K562 (cell line): ENCODE results near the gene LTBR. TPM values are rescaled to one million over a fixed set of nuclear protein-coding genes. Genes with fewer than 3 reads are reported as not detected.

Source experiments
- ATAC-seq: fragments of 200-7000 bp; cut with Tn5 transposase; 3 replicates; pipeline ENCODE4 v1.9.1; 2020; ENCODE audit warnings: moderate library complexity
- BruUV-seq: library from RNA; stranded (reverse); fragments of 400-500 nt; replicated peaks from 2 replicates; lab custom pipeline; 2021; lab: Mats Ljungman, UMichigan
- CTCF ChIA-PET: fragments of 300-600 bp; formaldehyde crosslinking; extraction: SDS; loops from one replicate; lab custom pipeline; 2021; ENCODE audit warnings: low intra/inter-chr PET ratio; lab: Yijun Ruan, JAX
- POLR2A ChIA-PET: fragments of 300-600, 350-650 bp; sonication (Branson Sonifier 250); formaldehyde crosslinking; extraction: SDS; loops from one replicate; lab custom pipeline; 2021; ENCODE audit warnings: antibody characterized with exemption, inconsistent platforms; lab: Yijun Ruan, JAX
- DNase-seq, 4 experiments: peaks; one replicate each; pipeline versions ENCODE4 v3.0.0 to v3.0.0-alpha.2; 2011 to 2018; ENCODE audit warnings: low spot score in 3 of 4, mixed read lengths in 3 of 4; ENCODE audit errors: extremely low read depth in 1 of 4
- FAIRE-seq: peaks from 2 replicates; lab custom pipeline; 2011; peaks lifted over from hg19 to GRCh38; lab: Jason Lieb, UNC
- H2AFZ ChIP-seq: 2 replicates; pipeline ENCODE4 v1.6.0; 2011; ENCODE audit warnings: low read depth, low read length, control low read depth, inconsistent platforms
- H3K27ac ChIP-seq: fragments of 200-600 bp; 3 replicates; pipeline ENCODE4 v1.8.0; 2011; ENCODE audit warnings: low read depth, mild to moderate bottlenecking, control low read depth, inconsistent platforms, low read length, moderate library complexity, mixed read lengths; ENCODE audit errors: extremely low read depth
- H3K27me3 ChIP-seq, 2 experiments: fragments of 300-600 bp in 1 of 2; 2 replicates in 1 of 2; 3 replicates in 1 of 2; pipeline versions ENCODE4 v1.6.0 to v1.8.0; 2011; ENCODE audit warnings: inconsistent platforms in 2 of 2, low read length in 2 of 2, mild to moderate bottlenecking in 1 of 2, mixed read lengths in 1 of 2, moderate library complexity in 1 of 2; ENCODE audit not compliant: control insufficient read depth in 2 of 2, insufficient read depth in 2 of 2
- H3K36me3 ChIP-seq: fragments of 300-600 bp; 3 replicates; pipeline ENCODE4 v1.8.0; 2011; ENCODE audit warnings: mild to moderate bottlenecking, low read length, inconsistent platforms; ENCODE audit not compliant: control insufficient read depth, insufficient read depth
- H3K4me1 ChIP-seq, 2 experiments: fragments of 200-600 bp in 1 of 2; replicated peaks in 1 of 2; 2 replicates in 1 of 2; 3 replicates in 1 of 2; pipeline versions ENCODE4 v1.5.1 to v1.8.0; 2011; ENCODE audit warnings: inconsistent platforms in 2 of 2, low read length in 2 of 2, mild to moderate bottlenecking in 1 of 2, mixed read lengths in 1 of 2, moderate library complexity in 1 of 2; ENCODE audit not compliant: control insufficient read depth in 2 of 2, insufficient read depth in 2 of 2
- H3K4me2 ChIP-seq: 2 replicates; pipeline ENCODE4 v1.6.1; 2011; ENCODE audit warnings: low read length, control low read depth, inconsistent platforms, mixed read lengths; ENCODE audit not compliant: insufficient read depth
- H3K4me3 ChIP-seq: fragments of 200-600 bp; sonication (generic), shearing (Covaris generic); 2 replicates; pipeline ENCODE4 v1.5.1; 2016; ENCODE audit warnings: control low read depth, inconsistent platforms
- H3K79me2 ChIP-seq: fragments of 200-600 bp; 3 replicates; pipeline ENCODE4 v1.8.0; 2011; ENCODE audit warnings: low read length, inconsistent platforms; ENCODE audit not compliant: control insufficient read depth, insufficient read depth
- H3K9ac ChIP-seq, 2 experiments: 2 replicates each; pipeline versions ENCODE4 v1.6.0 to v1.6.1; 2011; ENCODE audit warnings: low read depth in 2 of 2, low read length in 2 of 2, control low read depth in 1 of 2, inconsistent platforms in 1 of 2, mild to moderate bottlenecking in 1 of 2, mixed read lengths in 1 of 2; ENCODE audit not compliant: insufficient read depth in 1 of 2
- H3K9me1 ChIP-seq: one replicate; pipeline ENCODE4 v1.6.0; 2011; ENCODE audit warnings: inconsistent platforms, mild to moderate bottlenecking, low read length, moderate library complexity; ENCODE audit not compliant: control insufficient read depth, insufficient read depth
- H3K9me3 ChIP-seq: replicated peaks from 2 replicates; pipeline ENCODE4 v1.5.1; 2011; ENCODE audit warnings: low read depth, low read length, inconsistent platforms; ENCODE audit not compliant: control insufficient read depth, insufficient read depth
- H4K20me1 ChIP-seq: replicated peaks from 2 replicates; pipeline ENCODE4 v1.6.1; 2011; ENCODE audit warnings: low read length, inconsistent platforms, mixed read lengths; ENCODE audit not compliant: control insufficient read depth, insufficient read depth
- EP300 ChIP-seq: IDR thresholded peaks from 2 replicates; pipeline ENCODE4 v1.6.1; 2012; ENCODE audit warnings: low read length, improper control_type of control experiment
- PYGO2 ChIP-seq: fragments of 450-650 bp; IDR thresholded peaks from 2 replicates; pipeline ENCODE4 v1.6.1; 2016; ENCODE audit warnings: mild to moderate bottlenecking, missing genetic modification characterization, moderate library complexity, missing compliant biosample characterization
- RAD21 ChIP-seq, 2 experiments: fragments of 250-450 bp in 1 of 2; fragments of 450-650 bp in 1 of 2; sonication (Bioruptor Pico) in 1 of 2; formaldehyde crosslinking in 1 of 2; IDR thresholded peaks in 1 of 2; conservative IDR thresholded peaks in 1 of 2; 2 replicates each; pipeline versions ENCODE4 v1.4.0 to v1.8.0; 2020 to 2022; ENCODE audit warnings: mild to moderate bottlenecking in 2 of 2, moderate library complexity in 1 of 2
- RCOR1 ChIP-seq, 2 experiments: IDR thresholded peaks; 2 replicates each; pipeline ENCODE4 v1.6.1; 2012; ENCODE audit warnings: low read depth in 2 of 2, low read length in 2 of 2, borderline replicate concordance in 1 of 2, improper control_type of control experiment in 1 of 2
- RFX7 ChIP-seq: fragments of 250-450 bp; sonication (Bioruptor Pico); IDR thresholded peaks from 2 replicates; pipeline ENCODE4 v1.5.1; 2021; ENCODE audit warnings: mild to moderate bottlenecking
- TARDBP ChIP-seq: fragments of 450-650 bp; IDR thresholded peaks from 2 replicates; pipeline ENCODE4 v1.6.1; 2016
- ZFP36 ChIP-seq: fragments of 150-350 bp; IDR thresholded peaks from 2 replicates; pipeline ENCODE4 v1.6.1; 2018; ENCODE audit warnings: low read length, low read depth; ENCODE audit not compliant: partially characterized antibody
- WGBS: fragments of 100-300 bp; shearing (Covaris generic); methylation state at CpG from one replicate; pipeline ENCODE4 v1.1.6; 2016; ENCODE audit warnings: low coverage, mixed read lengths; ENCODE audit not compliant: insufficient coverage; ENCODE audit errors: missing lambda C conversion rate; 5-methylcytosine and 5-hydroxymethylcytosine counted together
- in situ Hi-C: fragments of 300-500 bp; cut with MboI; formaldehyde crosslinking; loops from 4 replicates; pipeline ENCODE4 v1.15.0; 2018; ENCODE audit warnings: inconsistent platforms, mixed read lengths
- intact Hi-C: fragments of 100-400 bp; cut with micrococcal nuclease; formaldehyde crosslinking; loops from 2 replicates; pipeline ENCODE4 v1.14.2; 2022
- polyA plus RNA-seq, 8 experiments: library from polyadenylated mRNA; depleted of rRNA in 4 of 8; stranded (reverse) in 5 of 8; unstranded in 3 of 8; fragments of >200 nt; fragmentation: Nextera tagmentation in 2 of 8; fragmentation: Illumina TruSeq in 1 of 8; extraction: Ambion mirVana in 2 of 8; extraction: Trizol in 1 of 8; gene quantifications; 2 replicates each; pipeline versions ENCODE4 v1.2.1 to v1.2.3, GENCODE V29; 2011 to 2014; ENCODE audit warnings: inconsistent platforms in 1 of 8, missing spikeins in 1 of 8
- total RNA-seq, 7 experiments: library from RNA; depleted of rRNA in 6 of 7; stranded (reverse); fragments of >200 nt in 6 of 7; fragmentation: Illumina TruSeq in 2 of 7; extraction: Trizol in 2 of 7; gene quantifications; 2 replicates each; pipeline versions ENCODE4 v1.2.1 to v1.2.3, GENCODE V29; 2011 to 2021; ENCODE audit warnings: low replicate concordance in 1 of 7
- TF ChIP-seq, protein P1 (sequence below): fragments of 250-450 bp; sonication (Bioruptor Pico); IDR thresholded peaks from 2 replicates; pipeline ENCODE4 v1.9.0; 2021; ENCODE audit warnings: mild to moderate bottlenecking

LTBR gene
- total and polyA plus RNA-seq, 9 of the 15 experiments (the other 6 are each of a cell fraction or from before 2014, with no cell fraction given) = 0.96 to 69.0 (median 35.3) TPM

DNA sequence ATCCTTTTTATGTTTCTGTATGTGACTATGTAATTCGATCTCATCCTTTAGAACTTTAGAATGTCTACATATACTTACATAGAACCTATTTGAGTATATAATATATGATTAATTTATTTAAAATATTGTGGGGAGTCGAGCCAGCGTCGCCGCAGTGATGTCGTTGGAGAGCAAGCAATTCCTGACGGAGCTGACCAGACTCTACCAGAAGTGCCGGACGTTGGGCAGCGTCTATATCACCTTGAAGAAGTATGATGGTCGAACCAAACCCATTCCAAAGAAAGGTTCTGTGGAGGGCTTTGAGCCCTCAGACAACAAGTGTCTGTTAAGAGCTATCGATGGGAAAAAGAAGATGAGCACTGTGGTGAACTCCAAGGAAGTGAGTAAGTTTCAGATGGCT is 54.4 kb downstream of the LTBR start:
- no peak overlapping the region for H3K4me3 ChIP-seq
- H3K9me3 ChIP-seq = no peaks in the 10 kb centered on the region
- in situ Hi-C loops = no loop called here
- BruUV-seq = no TSS peak
- no peak overlapping the region for H3K27ac ChIP-seq
- ChIA-PET POLR2A (interaction anchor here (0.6 to 2.5 kb wide), 3 partner anchors 14 to 45 kb away, joined by 3 to 14 read pairs (median 5); partner anchors contain the start of gene TAPBPL), CTCF (no interaction called here)
- no peaks in the 10 kb centered on the region for H3K27me3 ChIP-seq
- H3K9ac ChIP-seq = no peak overlapping the region
- no peak for TF ChIP-seq ZFP36
- TF ChIP-seq, protein P1, sequence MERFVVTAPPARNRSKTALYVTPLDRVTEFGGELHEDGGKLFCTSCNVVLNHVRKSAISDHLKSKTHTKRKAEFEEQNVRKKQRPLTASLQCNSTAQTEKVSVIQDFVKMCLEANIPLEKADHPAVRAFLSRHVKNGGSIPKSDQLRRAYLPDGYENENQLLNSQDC (CRISPR knock-in tag) = no peak
- no peak for TF ChIP-seq PYGO2 (tag)
- TF ChIP-seq EP300 = no peak
- no peak for TF ChIP-seq TARDBP
- TF ChIP-seq RCOR1 (IDR thresholded peaks at IDR 0.05; ENCODE audit: borderline replicate concordance in 1 of 2, low read depth in 2 of 2, low read length in 2 of 2) = no peak
- no peak for TF ChIP-seq RFX7 (CRISPR knock-in tag)
- TF ChIP-seq RAD21 (CRISPR knock-in tag; conservative IDR thresholded peaks at IDR 0.05 in 1 of 2, IDR thresholded peaks at IDR 0.05 in 1 of 2) = no peak
- DNase-seq (no peak), ATAC-seq (no peak), FAIRE-seq (no peak)
- H2AFZ ChIP-seq = no peak overlapping the region
- H3K79me2 ChIP-seq = no peaks in the 10 kb centered on the region
- H3K4me1 ChIP-seq = no peaks in the 10 kb centered on the region; a peak in 2 of 5 replicates
- H3K9me1 ChIP-seq = no peaks in the 10 kb centered on the region
- no peaks in the 10 kb centered on the region for H3K36me3 ChIP-seq
- intact Hi-C loops = no loop called here
- H4K20me1 ChIP-seq = no peaks in the 10 kb centered on the region
- no peak overlapping the region for H3K4me2 ChIP-seq
- 64% methylated on average over 12 of the region's 12 CpGs for WGBS
